H7 (cell line): ENCODE measurements around the gene KRTAP6-3. TPM values are rescaled to one million over a fixed set of nuclear protein-coding genes. Genes with fewer than 3 reads are reported as not detected.

Source experiments
- total RNA-seq: library from RNA; depleted of rRNA; stranded (reverse); fragments of >200 nt; shearing (Covaris generic); gene quantifications from 2 replicates; pipeline ENCODE4 v1.2.3, GENCODE V29; 2014; rRNA removed

Gene KRTAP6-3
- total RNA-seq, 1 experiment from 2014 or later = not detected

Other genes starting within 250 kb of the KRTAP6-3 start
- gene KRTAP23-1, start 243.8 kb upstream of the KRTAP6-3 start, total RNA-seq = not detected in 2 replicates
- gene KRTAP13-2, start 220.2 kb upstream of the KRTAP6-3 start, total RNA-seq = not detected in 2 replicates
- gene KRTAP13-1, start 196.4 kb upstream of the KRTAP6-3 start, total RNA-seq = not detected in 2 replicates
- gene KRTAP13-3, start 166.5 kb upstream of the KRTAP6-3 start, total RNA-seq = not detected in 2 replicates
- not detected in 2 replicates for gene KRTAP13-4, start 162.2 kb upstream of the KRTAP6-3 start, total RNA-seq
- gene KRTAP15-1, start 152.2 kb upstream of the KRTAP6-3 start, total RNA-seq = not detected in 2 replicates
- gene KRTAP19-1, start 112.1 kb upstream of the KRTAP6-3 start, total RNA-seq = not detected in 2 replicates
- not detected in 2 replicates for gene KRTAP19-2, start 105.0 kb upstream of the KRTAP6-3 start, total RNA-seq
- gene KRTAP19-3, start 100.4 kb upstream of the KRTAP6-3 start, total RNA-seq = not detected in 2 replicates
- gene KRTAP19-4, start 95.3 kb upstream of the KRTAP6-3 start, total RNA-seq = not detected in 2 replicates
- not detected in 2 replicates for gene KRTAP19-5, start 90.3 kb upstream of the KRTAP6-3 start, total RNA-seq
- not detected in 2 replicates for gene KRTAP19-6, start 50.6 kb upstream of the KRTAP6-3 start, total RNA-seq
- gene KRTAP19-7, start 31.1 kb upstream of the KRTAP6-3 start, total RNA-seq = not detected in 2 replicates
- gene KRTAP22-2, start 2.0 kb upstream of the KRTAP6-3 start, total RNA-seq = not detected in 2 replicates
- not detected in 2 replicates for gene KRTAP6-2, start 6.5 kb downstream of the KRTAP6-3 start, total RNA-seq
- not detected in 2 replicates for gene KRTAP22-1, start 8.6 kb downstream of the KRTAP6-3 start, total RNA-seq
- gene KRTAP6-1, start 21.5 kb downstream of the KRTAP6-3 start, total RNA-seq = not detected in 2 replicates
- gene KRTAP20-1, start 24.0 kb downstream of the KRTAP6-3 start, total RNA-seq = not detected in 2 replicates
- gene KRTAP20-4, start 28.2 kb downstream of the KRTAP6-3 start, total RNA-seq = not detected in 2 replicates
- gene KRTAP20-2, start 42.8 kb downstream of the KRTAP6-3 start, total RNA-seq = not detected in 2 replicates
- gene KRTAP20-3, start 50.4 kb downstream of the KRTAP6-3 start, total RNA-seq = not detected in 2 replicates
- not detected in 2 replicates for gene KRTAP21-3, start 126.3 kb downstream of the KRTAP6-3 start, total RNA-seq
- not detected in 2 replicates for gene KRTAP21-2, start 154.8 kb downstream of the KRTAP6-3 start, total RNA-seq
- not detected in 2 replicates for gene KRTAP21-1, start 163.0 kb downstream of the KRTAP6-3 start, total RNA-seq
- gene KRTAP8-1, start 220.8 kb downstream of the KRTAP6-3 start, total RNA-seq = not detected in 2 replicates
- gene KRTAP7-1, start 237.3 kb downstream of the KRTAP6-3 start, total RNA-seq = not detected in 2 replicates